ENCODE measurements around the gene FAM167B. TPM values are rescaled to one million over a fixed set of nuclear protein-coding genes. Genes with fewer than 3 reads are reported as not detected.
"Not testable (repeated sequence)": the region's sequence is repeated elsewhere in the genome, so short reads cannot be mapped to it uniquely, and the experiment has no call there.

FAM167B gene
- total RNA-seq, 1 donor from 2014 or later = 0.57 TPM

DNA sequence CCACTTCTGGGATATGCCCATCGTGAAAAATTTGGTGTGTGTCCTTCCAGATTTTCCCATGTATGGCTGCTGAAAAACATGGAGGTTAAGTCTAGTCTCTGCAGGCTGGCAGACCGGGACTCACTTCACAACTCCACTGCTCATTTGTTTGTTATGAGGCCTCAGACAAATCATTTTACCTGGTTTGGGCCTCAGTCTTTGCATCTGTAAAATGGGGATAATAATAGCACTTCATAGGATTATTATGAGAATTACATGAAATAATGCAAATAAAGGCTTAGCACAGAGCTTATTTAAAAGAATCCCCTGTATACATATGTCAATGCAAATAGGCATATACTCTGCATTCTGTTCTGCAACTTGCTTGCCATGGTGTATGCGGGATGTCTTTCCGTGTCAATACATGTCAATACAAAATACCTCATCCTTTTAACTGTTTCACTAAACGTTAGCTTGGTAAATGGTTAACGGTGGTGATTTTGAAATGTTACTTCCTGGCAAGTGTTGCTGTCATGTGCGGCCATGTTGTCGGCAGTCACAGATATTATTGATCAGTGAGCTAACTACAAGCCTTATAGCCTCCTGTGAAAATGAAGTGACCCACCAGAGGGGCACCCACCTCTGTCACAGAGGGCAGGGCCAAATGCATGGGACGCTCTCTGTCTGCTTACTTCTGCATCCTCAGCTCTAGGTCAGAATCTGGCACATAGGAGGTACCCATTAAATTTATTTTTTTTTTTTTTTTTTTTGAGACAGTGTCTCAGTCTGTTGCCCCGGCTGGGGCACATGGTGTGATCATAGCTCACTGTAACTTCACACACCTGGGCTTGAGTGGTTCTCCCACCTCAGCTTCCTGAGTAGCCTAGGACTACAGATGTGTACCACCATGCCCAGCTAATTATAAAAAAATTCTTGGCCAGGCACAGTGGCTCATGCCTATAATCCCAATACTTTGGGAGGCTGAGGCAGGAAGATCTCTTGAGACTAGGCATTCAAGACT is 8.3 kb downstream of the FAM167B start:
- DNase-seq (ENCODE audit: low spot score) = peak; percentile 29
- Mint-ChIP-seq H3K27ac (peak overlapping the region; percentile 88), H3K36me3 (ENCODE audit: low read depth) (peaks cover 37% of the 10 kb centered on the region), H3K4me3 (peak overlapping the region; percentile 83), H3K27me3 (ENCODE audit: insufficient read depth) (no peaks in the 10 kb centered on the region), H3K9me3 (no peaks in the 10 kb centered on the region), H3K4me1 (ENCODE audit: low read depth) (peaks cover 63% of the 10 kb centered on the region)
- intact Hi-C loops (cut with micrococcal nuclease) = loop anchor here (1.0 to 10.0 kb wide), 2 partner anchors 8 to 729 kb away; no protein-coding TSS in a partner anchor

DNA sequence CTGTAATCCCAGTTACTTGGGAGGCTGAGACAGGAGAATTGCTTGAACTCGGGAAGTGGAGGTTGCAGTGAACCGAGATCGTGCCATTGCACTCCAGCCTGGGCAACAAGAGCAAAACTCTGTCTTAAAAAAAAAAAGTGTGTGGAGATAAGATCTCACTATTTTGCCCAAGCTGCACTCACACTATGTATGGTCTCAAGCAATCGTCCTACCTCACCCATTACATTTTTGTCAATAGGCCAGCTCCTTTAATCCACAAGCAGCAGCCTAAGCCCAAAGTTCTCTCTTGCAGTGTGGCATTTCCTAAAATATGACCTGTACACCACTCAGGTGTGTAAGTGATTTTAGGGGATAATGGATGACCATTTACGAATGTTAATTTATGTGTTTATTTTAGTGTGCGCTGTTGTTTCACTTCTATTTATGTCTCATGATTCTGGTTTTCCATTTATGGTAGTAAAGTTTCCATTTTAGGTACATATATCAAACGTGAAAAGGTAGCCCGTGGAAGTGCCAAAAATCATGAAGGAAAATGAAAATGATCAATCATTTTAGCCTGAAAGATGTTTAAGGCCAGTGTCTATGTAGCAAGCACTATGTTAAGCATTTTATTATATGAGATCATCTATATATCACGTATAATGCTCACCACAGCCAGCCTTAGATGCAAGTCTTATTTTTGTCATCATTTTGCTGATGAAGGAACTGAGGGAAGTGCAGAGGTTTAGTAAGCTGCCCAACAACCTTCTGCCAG is 9.6 kb downstream of the FAM167B start:
- peak overlapping the region; percentile 77 for H3K4me3 Mint-ChIP-seq
- no peak for DNase-seq (ENCODE audit: low spot score)
- peak overlapping the region; percentile 96 for H3K27ac Mint-ChIP-seq
- H3K4me1 Mint-ChIP-seq (ENCODE audit: low read depth) = peaks cover 57% of the 10 kb centered on the region
- intact Hi-C loops (cut with micrococcal nuclease) = loop anchor here (10.0 kb wide), 1 partner anchor 728 kb away; no protein-coding TSS in a partner anchor
- no peaks in the 10 kb centered on the region for H3K9me3 Mint-ChIP-seq
- H3K36me3 Mint-ChIP-seq (ENCODE audit: low read depth) = peaks cover 39% of the 10 kb centered on the region
- no peaks in the 10 kb centered on the region for H3K27me3 Mint-ChIP-seq (ENCODE audit: insufficient read depth)

DNA sequence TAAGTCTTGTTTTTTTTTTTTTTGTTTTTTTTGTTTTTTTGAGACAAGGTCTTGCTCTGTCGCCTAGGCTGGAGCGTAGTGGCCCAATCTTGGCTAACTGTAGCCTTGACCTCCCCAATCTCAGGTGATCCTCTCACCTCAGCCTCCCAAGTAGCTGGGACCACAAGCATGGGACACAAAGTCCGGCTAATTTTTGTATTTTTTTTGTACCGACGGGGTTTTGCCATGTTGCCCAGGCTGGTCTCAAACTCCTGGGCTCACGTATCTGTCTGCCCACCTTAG is 10.1 kb downstream of the FAM167B start:
- Mint-ChIP-seq H3K27ac (peak overlapping the region; percentile 96), H3K27me3 (ENCODE audit: insufficient read depth) (no peaks in the 10 kb centered on the region), H3K9me3 (no peaks in the 10 kb centered on the region), H3K4me3 (peak overlapping the region; percentile 77), H3K36me3 (ENCODE audit: low read depth) (peaks cover 36% of the 10 kb centered on the region), H3K4me1 (ENCODE audit: low read depth) (peaks cover 52% of the 10 kb centered on the region)
- DNase-seq (ENCODE audit: low spot score) = no peak
- intact Hi-C loops (cut with micrococcal nuclease) = loop anchor here (10.0 kb wide), 1 partner anchor 728 kb away; no protein-coding TSS in a partner anchor

DNA sequence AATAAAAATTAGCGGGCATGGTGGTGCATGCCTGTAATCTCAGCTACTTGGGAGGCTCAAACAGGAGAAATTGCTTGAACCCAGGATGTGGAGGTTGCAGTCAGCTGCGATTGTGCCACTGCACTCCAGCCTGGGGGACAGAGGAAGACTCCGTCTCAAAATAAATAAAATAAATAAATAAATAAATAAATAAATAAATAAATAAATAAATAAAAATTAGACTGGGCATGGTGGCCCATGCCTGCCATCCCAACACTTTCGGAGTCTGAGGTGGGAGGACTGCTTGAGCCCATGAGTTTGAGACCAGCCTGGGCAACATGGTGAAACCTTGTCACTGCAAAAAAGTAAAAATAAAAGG is 16.2 kb downstream of the FAM167B start:
- intact Hi-C loops (cut with micrococcal nuclease) = loop anchor here (1.0 kb wide), 1 partner anchor 8 kb away; no protein-coding TSS in a partner anchor
- H3K9me3 Mint-ChIP-seq; DNase-seq (ENCODE audit: low spot score); H3K27ac Mint-ChIP-seq; H3K4me3 Mint-ChIP-seq; H3K27me3 Mint-ChIP-seq (ENCODE audit: insufficient read depth): not testable (repeated sequence)
- Mint-ChIP-seq H3K36me3 (ENCODE audit: low read depth) (peaks cover 26% of the 10 kb centered on the region), H3K4me1 (ENCODE audit: low read depth) (peaks cover 44% of the 10 kb centered on the region)

DNA sequence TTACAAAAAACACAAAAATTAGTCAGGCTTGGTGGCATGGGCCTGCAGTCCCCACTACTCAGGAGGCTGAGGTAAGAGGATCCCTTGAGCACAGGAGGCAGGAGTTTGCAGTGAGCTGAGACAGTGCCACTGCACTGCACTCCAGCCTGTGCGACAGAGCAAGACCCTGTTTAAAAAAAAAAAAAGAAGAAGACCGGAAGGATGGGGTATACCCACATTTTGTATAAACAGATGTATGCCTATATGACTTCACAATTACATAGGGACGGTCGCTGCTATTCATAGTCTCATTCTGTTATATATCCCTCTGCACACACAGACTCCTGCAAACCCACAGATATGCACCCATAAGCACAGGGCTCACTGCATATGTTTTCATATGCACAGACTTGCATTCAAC is 16.7 kb downstream of the FAM167B start:
- Mint-ChIP-seq H3K4me1 (ENCODE audit: low read depth) (peaks cover 44% of the 10 kb centered on the region), H3K4me3 (peak overlapping the region; percentile 49), H3K27me3 (ENCODE audit: insufficient read depth) (no peaks in the 10 kb centered on the region), H3K27ac (peak overlapping the region; percentile 82), H3K9me3 (no peaks in the 10 kb centered on the region), H3K36me3 (ENCODE audit: low read depth) (peaks cover 26% of the 10 kb centered on the region)
- peak; percentile 8 for DNase-seq (ENCODE audit: low spot score)
- intact Hi-C loops (cut with micrococcal nuclease) = loop anchor here (1.0 kb wide), 1 partner anchor 8 kb away; no protein-coding TSS in a partner anchor

DNA sequence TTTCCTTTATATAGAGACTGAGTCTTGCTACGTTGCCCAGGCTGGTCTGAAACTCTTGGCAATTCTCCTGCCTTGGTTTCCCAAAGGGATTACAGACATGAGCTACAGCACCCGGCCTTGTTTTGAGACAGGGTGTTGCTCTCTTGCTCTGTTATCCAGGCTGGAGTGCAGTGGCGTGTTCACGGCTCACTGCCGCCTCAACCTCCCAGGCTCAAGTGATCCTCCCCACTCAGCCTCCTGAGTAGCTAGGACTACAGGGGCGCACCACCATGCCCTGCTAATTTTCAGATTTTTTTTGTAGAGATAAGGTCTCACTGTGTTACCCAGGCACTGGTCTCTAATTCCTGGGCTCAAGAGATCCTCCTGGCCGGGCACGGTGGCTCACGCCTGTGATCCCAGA is 18.8 kb downstream of the FAM167B start:
- Mint-ChIP-seq H3K9me3 (no peaks in the 10 kb centered on the region), H3K4me1 (ENCODE audit: low read depth) (peaks cover 36% of the 10 kb centered on the region), H3K36me3 (ENCODE audit: low read depth) (peaks cover 21% of the 10 kb centered on the region), H3K4me3 (peak overlapping the region; percentile 5), H3K27ac (peak overlapping the region; percentile 91), H3K27me3 (ENCODE audit: insufficient read depth) (no peaks in the 10 kb centered on the region)
- DNase-seq (ENCODE audit: low spot score) = no peak
- intact Hi-C loops (cut with micrococcal nuclease) = no loop called here

DNA sequence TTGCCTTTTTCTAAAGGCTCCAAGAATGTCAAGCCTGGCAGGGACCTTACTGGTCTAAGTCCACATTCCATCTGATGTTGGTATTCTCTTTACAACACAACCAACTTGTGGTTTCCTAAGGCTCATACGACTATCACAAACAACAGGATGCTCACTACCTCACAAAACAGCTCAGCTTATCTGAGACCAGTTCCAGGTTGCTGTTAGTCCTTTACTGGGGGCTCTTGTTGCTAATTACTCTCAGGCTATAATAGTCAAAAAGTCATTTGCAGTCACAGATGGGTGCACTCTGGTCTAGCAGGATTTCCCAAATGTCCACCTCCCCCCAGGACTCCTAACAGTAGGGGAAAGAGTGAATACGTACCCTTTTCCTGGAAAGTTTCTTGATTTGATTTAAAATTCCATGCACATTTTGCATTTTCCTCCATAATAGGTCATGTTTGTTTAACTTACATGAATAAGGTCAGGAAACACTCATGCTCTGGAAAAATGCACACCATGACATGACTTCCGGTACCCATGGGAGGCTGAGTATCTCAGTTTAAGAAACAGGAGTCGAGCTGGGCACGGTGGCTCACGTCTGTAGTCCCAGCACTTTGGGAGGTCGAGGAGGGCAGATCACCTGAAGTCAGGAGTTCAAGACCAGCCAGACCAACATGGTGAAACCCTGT is 20.0 kb downstream of the FAM167B start:
- no peaks in the 10 kb centered on the region for H3K9me3 Mint-ChIP-seq
- DNase-seq (ENCODE audit: low spot score) = no peak
- H3K4me3 Mint-ChIP-seq = peak overlapping the region; percentile 81
- H3K27me3 Mint-ChIP-seq (ENCODE audit: insufficient read depth) = no peaks in the 10 kb centered on the region
- intact Hi-C loops (cut with micrococcal nuclease) = no loop called here
- H3K36me3 Mint-ChIP-seq (ENCODE audit: low read depth) = peaks cover 29% of the 10 kb centered on the region
- peak overlapping the region; percentile 99 for H3K27ac Mint-ChIP-seq
- peaks cover 48% of the 10 kb centered on the region for H3K4me1 Mint-ChIP-seq (ENCODE audit: low read depth)

DNA sequence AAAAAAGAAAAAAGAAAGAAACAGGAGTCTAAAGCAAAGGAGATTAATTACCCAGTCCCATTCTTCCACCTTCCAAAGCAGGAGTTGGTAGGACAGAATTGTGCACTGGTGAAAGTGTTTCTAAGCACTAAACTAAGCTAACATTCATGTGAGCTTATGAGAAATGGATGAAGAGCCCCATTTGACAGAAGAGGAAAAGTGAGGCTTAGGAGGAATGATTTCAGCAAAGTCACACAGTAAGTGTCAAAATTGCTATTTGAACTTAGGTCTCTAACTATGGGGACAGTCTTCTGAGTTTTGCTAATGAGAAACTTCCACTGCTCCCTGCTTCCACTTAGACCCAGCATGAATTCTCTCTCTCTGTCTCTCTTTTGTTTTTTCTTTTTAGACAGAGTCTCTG is 22.7 kb downstream of the FAM167B start:
- no peaks in the 10 kb centered on the region for H3K27me3 Mint-ChIP-seq (ENCODE audit: insufficient read depth)
- DNase-seq (ENCODE audit: low spot score) = no peak
- H3K9me3 Mint-ChIP-seq = no peaks in the 10 kb centered on the region
- H3K4me3 Mint-ChIP-seq = no peak overlapping the region
- intact Hi-C loops (cut with micrococcal nuclease) = loop anchor here (10.0 kb wide), 1 partner anchor 45 kb away; the partner anchor contains the start of genes EIF3I and TMEM234
- peaks cover 57% of the 10 kb centered on the region for H3K4me1 Mint-ChIP-seq (ENCODE audit: low read depth)
- H3K36me3 Mint-ChIP-seq (ENCODE audit: low read depth) = peaks cover 37% of the 10 kb centered on the region
- peak overlapping the region; percentile 40 for H3K27ac Mint-ChIP-seq

DNA sequence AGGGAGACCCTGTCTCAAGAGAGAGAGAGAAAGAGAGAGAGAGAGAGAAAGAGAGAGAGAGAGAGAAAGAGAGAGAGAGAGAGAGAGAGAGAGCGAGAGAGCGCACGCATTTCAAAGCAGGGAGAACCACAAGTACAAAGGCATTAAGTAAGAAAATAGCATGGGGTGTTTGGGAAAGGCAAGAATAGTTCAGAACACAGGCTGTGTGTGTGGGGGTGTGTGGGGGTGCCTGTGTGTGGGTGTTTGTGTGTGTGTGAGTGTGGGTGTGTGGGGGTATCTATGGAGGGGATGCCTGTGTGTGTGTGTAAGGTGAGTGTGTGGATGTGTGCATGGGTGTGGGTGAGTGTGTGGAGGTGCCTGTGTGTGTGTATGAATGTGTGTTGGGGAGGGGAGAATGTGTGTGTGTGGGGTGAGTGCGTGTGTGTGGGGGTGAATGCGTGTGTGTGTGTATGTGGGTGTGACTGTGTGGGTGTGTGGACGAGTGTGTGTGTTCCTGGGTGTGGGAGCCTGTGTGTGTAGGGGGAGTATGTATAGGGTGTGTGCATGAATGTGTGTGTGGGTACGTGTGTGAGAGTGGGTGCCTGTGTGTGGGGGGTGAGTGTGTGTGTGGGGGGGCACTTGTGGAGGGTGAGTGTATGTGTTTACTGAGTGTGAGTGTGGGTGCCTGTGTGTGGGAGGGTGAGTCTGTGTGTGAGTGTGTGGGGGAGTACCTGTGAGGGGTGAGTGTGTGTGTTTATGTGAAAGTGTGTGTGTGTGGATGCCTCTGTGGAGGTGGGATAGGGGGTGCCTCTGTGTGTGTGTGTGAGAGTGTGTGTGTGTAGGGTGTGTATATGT is 25.8 kb downstream of the FAM167B start:
- intact Hi-C loops (cut with micrococcal nuclease) = loop anchor here (1.0 to 10.0 kb wide), 3 partner anchors 18 to 48 kb away; partner anchors contain the start of genes EIF3I and TMEM234
- H3K27me3 Mint-ChIP-seq (ENCODE audit: insufficient read depth) = no peaks in the 10 kb centered on the region
- peak overlapping the region; percentile 89 for H3K27ac Mint-ChIP-seq
- peaks cover 44% of the 10 kb centered on the region for H3K36me3 Mint-ChIP-seq (ENCODE audit: low read depth)
- H3K4me1 Mint-ChIP-seq (ENCODE audit: low read depth) = peaks cover 42% of the 10 kb centered on the region
- peak overlapping the region; percentile 67 for H3K4me3 Mint-ChIP-seq
- no peak for DNase-seq (ENCODE audit: low spot score)
- H3K9me3 Mint-ChIP-seq = no peaks in the 10 kb centered on the region

DNA sequence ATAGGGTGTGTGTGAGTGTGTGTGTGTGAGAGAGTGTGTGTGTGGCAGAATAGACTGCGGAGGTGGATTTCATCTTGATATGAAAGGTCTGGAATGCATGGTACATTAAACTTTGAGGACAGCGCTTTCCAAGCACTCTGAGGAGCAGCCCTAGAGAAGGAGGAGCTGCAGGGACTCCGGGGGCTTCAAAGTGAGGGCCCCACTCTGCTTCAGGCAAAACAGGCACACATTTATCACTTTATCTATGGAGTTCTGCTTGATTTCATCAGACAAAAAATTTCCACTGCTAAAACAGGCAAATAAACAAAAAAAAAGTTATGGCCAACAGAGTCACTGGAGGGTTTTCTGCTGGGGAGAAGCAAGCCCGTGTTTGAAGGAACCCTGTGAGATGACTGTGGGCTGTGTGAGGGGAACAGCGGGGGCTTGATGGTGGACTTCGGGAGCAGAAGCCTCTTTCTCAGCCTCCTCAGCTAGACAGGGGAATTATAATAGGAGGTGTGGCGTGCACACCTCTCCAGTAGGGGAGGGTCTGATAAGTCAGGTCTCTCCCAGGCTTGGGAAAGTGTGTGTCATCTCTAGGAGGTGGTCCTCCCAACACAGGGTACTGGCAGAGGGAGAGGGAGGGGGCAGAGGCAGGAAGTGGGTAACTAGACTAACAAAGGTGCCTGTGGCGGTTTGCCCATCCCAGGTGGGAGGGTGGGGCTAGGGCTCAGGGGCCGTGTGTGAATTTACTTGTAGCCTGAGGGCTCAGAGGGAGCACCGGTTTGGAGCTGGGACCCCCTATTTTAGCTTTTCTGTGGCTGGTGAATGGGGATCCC is 26.6 kb downstream of the FAM167B start:
- peak overlapping the region; percentile 67 for H3K4me3 Mint-ChIP-seq
- peaks cover 42% of the 10 kb centered on the region for H3K4me1 Mint-ChIP-seq (ENCODE audit: low read depth)
- intact Hi-C loops (cut with micrococcal nuclease) = loop anchor here (1.0 to 10.0 kb wide), 4 partner anchors 17 to 49 kb away; partner anchors contain the start of genes EIF3I and TMEM234
- H3K36me3 Mint-ChIP-seq (ENCODE audit: low read depth) = peaks cover 52% of the 10 kb centered on the region
- peak; percentile 57 for DNase-seq (ENCODE audit: low spot score)
- H3K27ac Mint-ChIP-seq = peak overlapping the region; percentile 89
- no peaks in the 10 kb centered on the region for H3K27me3 Mint-ChIP-seq (ENCODE audit: insufficient read depth)
- no peaks in the 10 kb centered on the region for H3K9me3 Mint-ChIP-seq

DNA sequence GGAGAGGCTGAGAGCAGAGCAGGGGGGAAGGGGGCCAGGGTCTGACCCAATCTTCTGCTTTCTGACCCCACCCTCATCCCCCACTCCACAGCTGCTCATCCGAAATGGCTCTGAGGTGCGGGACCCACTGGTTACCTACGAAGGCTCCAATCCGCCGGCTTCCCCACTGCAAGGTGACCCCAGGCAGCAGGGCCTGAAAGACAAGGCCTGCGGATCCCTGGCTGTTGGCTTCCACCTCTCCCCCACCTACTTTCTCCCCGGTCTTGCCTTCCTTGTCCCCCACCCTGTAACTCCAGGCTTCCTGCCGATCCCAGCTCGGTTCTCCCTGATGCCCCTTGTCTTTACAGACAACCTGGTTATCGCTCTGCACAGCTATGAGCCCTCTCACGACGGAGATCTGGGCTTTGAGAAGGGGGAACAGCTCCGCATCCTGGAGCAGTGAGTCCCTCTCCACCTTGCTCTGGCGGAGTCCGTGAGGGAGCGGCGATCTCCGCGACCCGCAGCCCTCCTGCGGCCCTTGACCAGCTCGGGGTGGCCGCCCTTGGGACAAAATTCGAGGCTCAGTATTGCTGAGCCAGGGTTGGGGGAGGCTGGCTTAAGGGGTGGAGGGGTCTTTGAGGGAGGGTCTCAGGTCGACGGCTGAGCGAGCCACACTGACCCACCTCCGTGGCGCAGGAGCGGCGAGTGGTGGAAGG is 27.8 kb downstream of the FAM167B start:
- H3K27ac Mint-ChIP-seq = peak overlapping the region; percentile 89
- no peak for DNase-seq (ENCODE audit: low spot score)
- no peak overlapping the region for H3K4me3 Mint-ChIP-seq
- no peaks in the 10 kb centered on the region for H3K9me3 Mint-ChIP-seq
- peaks cover 42% of the 10 kb centered on the region for H3K4me1 Mint-ChIP-seq (ENCODE audit: low read depth)
- no peaks in the 10 kb centered on the region for H3K27me3 Mint-ChIP-seq (ENCODE audit: insufficient read depth)
- intact Hi-C loops (cut with micrococcal nuclease) = loop anchor here (1.0 to 10.0 kb wide), 2 partner anchors 24 to 50 kb away; partner anchors contain the start of genes EIF3I and TMEM234
- H3K36me3 Mint-ChIP-seq (ENCODE audit: low read depth) = peaks cover 62% of the 10 kb centered on the region
